HG03025 (cell line): ENCODE results near the gene TNFAIP8L3.

Experiments used
- ATAC-seq: cut with Tn5 transposase; IDR thresholded peaks from one replicate; pipeline ENCODE4 v1.9.1; 2021; ENCODE audit warnings: mild to moderate bottlenecking, moderate library complexity; ENCODE audit not compliant: unreplicated experiment, low FRiP score

The TNFAIP8L3 gene

DNA sequence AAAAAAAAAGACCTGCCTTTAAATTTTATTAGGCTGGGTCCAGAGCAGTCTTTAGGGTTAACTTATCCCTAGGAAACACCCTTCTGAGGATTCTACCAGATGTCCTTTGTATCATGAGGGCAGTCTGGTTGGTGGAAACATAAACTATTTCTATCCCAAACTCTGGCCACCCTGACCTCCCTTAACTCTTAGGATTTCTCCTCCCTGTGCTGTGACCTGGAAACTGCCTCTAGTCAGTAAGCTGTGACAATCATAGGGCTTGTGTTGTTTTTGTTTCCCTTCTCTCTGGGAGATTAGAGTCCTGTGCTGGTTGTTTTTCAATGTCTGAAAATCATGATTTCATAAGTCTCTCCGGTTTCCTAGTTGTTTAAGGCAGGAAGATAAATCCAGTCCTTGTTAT, 78.1 kb downstream of the TNFAIP8L3 start:
- no peak for ATAC-seq

DNA sequence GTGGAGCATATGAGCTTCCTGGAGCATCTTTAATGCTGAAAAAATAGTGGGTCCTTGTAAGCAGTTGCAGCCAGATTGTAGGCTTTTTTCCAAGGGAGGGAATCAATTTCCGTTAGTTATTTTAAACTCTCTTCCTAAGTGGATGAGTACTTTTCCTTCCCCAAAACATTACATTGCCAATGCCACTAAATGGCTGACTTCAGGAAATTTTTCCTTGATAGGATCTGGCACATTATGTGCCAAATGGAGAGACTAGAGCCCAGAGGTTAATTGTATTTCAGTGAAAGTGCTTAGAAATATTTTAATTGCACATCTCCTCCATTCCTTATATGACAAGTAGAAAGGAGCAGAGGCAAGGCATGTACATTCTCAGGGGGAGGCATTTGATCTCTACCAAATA, 83.5 kb downstream of the TNFAIP8L3 start:
- no peak for ATAC-seq

DNA sequence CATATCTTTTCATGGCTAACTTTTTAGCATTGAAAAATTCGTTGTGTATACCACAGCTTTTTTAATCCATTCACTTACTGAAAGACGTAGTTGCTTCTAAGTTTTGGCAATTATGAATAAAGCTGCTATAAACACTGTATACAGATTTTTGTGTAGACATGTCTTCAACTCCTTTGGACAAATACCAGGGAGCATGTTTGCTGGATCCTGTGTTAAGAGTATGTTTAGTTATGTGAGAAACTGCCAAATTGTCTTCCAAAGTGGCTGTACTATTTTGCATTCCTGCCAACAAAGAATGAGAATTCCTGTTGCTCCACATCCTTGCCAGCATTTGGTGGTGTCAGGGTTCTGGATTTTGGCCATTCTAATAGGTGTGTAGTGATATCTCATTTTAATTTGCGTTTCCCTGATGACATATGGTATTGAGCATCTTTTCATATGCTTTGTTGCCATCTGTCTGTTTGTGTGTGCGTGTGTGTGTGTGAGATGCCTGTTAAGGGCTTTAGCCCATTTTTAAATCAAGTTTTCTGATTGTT, 87.5 kb downstream of the TNFAIP8L3 start:
- ATAC-seq: no peak
